CD4-positive, alpha-beta T cell treated with Interleukin-4 for 4 hours (primary cell): ENCODE measurements around the gene INPP5J.
"Not testable (repeated sequence)": the region's sequence is repeated elsewhere in the genome, so short reads cannot be mapped to it uniquely, and the experiment has no call there.

ENCODE experiments used
- DNase-seq: peaks from one replicate; pipeline ENCODE4 v3.0.0-alpha.2; 2020

INPP5J gene

DNA sequence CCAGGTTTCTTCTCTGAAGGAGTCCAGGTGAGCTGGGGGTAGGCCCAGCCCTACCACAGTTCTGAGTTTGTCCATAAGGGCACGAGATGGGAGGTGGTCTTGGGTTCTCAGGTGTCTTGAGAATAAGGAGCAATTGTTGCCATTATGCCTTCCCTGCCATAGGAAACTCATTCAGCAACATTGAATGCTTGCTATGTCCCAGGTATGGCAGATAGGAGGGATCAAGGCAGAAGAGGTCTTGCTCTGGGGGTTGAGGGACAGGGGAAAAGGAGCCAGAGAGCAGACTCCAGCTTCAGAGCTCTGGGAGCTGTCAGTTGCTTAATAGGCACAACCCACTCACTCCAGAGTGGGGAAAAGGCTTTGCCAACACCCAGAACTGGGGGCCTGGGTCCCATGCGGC is 19.7 kb upstream of the INPP5J start:
- no peak for DNase-seq

DNA sequence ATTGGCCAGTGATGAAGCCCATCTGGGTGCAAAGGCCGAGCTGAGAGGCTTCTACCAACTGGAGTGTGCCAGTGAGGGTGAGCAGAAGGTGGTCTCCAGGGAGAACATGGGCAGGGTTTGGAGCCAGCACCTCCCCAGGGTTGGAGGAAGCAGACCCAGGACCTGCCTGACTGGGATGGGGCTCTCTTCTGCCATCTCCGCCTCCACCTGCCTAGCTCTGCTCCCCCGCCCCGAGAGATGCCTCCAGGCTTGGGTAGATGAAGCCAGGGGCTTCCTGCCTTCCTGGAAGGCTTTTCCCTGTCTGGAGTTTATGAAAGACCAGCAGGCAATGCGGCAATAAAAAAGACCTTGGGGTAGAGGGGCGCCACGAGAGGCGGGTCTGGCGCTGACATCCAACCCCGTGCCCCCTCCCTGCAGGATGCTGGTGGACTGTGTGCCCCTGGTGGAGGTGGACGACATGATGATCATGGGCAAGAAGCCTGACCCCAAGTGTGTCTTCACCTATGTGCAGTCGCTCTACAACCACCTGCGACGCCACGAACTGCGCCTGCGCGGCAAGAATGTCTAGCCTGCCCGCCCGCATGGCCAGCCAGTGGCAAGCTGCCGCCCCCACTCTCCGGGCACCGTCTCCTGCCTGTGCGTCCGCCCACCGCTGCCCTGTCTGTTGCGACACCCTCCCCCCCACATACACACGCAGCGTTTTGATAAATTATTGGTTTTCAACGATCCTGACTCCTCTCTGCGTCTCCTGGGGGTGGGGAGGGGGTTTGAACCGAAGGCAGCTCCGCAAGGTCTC is 18.7 kb upstream of the INPP5J start:
- DNase-seq, result no peak

DNA sequence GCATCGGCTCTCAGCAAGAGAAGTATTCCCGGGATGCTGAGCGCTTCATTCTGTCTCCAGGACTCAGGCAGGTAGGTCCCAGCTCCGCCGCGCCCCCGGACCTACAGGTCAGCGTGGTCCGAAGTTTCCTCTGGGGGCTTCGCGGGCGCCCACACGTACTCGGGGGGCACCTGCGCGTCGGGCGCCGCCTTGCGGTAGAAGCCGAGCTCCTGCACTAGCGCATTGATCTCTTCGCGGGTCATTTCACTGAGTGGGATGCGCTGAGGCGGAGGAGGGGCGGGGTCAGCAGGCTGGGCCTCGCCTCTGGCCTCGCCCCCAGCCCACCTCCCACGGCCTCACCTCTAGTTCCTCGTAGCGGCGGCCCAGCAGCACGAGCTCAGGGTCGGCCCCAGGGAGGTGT is 17.9 kb upstream of the INPP5J start:
- DNase-seq, result no peak

DNA sequence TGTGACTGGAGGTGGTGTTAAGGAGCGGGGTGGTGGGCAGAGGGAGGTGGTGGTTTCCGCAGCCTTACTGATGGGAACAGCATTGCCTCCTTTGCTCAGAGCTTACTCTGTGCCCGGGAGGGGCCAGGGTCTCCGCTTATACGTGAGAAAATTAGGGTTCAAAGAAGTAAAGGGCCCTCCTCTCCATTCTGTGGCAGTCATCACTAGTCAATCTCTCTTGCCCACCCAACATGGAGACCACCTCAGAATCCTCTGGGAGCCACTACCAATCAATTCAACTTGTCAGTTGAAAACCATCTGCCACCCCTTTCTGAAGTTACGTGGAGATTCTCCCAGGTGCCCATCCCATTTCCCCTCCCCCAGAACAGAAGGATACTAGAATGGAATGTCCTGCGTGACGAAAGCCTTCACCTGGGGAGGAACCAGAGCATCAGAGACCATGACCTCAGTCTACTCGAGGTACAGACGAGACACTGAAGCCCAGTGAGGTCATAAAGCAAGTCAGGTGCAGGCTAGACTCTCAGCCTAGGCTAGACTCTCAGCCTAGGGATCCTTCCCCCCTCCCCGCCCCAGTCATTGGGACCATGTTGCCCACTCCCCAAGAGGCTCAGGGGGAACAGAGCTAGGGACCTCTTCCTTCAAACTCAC is 17.4 kb upstream of the INPP5J start:
- no peak for DNase-seq

DNA sequence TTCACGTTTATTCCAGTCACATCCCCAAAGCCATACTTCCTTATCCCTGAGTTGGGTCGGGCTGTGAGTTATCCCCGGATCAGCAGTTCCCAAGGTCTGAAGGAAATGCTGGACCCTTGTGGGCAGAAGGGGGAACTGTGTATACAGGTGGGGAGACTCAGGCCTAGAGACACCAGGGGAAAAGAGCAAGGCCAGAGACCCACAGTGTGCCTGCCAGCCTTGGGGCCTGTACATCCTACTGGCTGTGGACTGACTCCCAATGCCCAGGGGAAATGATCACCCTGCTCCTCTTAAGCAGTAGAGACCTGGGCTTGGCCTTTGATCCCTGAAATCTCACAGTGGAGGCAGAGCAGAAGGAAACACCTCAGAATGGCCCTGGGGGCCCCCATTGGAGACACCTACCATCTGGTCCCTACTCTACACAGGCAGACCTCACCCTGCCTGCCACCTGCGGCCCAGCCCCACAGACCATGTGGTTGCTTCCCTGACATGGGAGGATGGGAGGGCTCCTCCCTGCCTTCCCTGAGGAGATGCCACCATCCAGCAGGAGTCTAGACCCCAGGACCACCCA is 16.7 kb upstream of the INPP5J start:
- no peak for DNase-seq

DNA sequence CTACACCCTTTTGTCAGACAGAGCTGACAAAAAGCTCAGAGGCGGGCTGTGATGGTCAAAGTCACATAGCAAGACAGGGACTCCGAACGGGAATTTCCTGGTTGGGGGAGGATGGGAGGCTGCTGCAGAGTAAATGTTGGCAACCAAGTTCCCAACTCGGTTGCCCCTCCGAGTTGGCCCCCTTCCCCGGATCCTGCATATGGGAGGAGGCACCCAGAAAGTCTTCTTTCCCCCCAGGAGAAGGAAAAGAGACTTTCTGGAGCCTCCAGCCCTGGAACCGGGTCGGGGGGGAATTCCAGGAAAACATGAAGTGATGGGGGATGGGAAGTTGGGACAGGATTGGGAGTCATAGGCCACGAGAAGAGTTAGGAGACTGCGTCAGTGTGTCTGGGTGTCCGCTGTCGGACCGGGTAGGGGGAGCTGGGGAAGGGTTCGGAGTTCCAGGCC is 16.0 kb upstream of the INPP5J start:
- no peak for DNase-seq

DNA sequence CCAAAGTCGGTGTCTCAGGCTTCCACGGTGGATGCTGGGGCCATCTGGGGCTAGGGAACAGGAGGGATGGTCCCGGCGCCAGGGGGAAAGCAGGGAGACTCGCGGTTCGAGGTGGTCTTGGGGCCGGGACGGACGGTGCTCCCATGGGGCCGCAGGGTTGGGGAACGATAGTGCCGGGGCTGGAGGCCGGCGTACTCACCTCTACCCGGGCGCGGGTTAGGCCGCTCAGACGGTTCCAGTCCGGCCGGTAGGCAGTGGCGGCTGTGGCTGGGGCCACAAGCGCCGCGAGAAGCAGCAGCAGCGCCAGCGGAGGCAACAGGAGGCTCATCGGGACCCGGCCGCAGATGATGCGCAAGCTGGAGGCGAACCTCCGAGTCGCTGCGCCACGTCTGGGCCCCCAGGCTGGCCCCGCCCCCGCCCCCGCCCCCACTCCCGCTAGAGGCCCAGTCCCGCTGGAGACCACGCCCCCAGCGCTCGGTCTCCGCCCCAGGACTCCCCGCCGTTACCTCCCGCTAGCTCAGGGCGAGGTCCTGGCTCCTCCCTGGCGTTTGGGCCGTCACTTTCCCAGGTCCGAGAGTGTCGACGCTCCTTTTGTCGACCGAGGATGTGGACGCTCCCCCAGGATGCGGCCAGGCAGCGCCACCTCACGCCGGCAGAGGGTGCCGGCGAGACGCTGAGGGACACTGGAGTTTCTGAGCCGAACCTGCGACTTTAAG is 15.4 kb upstream of the INPP5J start, which contains the start of gene SELENOM:
SELENOM (minus strand) TSS at position 391 of the 716 bp plus-strand sequence; CDS start at position 328, 63 bp downstream.
- DNase-seq, result peak; percentile 88

DNA sequence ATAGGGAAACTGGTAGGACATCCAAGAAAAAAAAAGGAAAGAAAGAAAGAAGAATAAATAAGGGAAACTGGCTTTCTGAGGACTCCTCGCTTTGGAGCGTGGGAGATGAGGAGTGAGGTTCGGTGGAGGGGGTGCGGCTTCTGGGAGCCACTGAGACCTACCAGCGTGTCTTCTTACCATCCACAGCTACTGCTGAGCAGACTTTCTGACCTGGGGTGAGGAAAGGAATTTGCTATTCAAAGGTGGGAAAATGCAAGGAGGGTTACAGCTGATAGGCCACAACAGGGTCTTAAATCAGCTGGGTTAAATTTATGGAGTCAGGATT is 14.9 kb upstream of the INPP5J start:
- no peak for DNase-seq

DNA sequence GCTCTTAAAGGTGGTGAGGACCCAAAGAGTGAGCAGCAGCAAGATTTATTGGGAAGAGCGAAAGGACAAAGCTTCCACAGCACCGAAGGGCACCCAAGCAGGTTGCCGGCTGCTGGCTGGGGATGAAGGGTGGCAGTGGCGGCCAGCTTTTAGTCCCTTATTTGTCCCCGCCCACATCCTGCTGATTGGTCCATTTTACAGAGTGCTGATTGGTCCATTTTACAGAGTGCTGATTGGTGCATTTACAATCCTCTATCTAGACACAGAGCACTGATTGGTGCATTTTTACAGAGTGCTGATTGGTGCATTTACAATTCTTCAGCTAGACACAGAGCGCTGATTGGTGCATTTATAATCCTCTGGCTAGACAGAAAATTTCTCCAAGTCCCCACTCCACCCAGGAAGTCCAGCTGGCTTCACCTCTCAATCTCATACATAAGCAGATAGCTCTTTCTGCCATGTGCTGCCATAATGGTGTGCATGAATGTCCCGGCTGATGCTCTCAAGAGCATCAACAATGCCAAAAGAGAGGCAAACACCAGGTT is 10.1 kb upstream of the INPP5J start:
- not testable (repeated sequence) for DNase-seq

DNA sequence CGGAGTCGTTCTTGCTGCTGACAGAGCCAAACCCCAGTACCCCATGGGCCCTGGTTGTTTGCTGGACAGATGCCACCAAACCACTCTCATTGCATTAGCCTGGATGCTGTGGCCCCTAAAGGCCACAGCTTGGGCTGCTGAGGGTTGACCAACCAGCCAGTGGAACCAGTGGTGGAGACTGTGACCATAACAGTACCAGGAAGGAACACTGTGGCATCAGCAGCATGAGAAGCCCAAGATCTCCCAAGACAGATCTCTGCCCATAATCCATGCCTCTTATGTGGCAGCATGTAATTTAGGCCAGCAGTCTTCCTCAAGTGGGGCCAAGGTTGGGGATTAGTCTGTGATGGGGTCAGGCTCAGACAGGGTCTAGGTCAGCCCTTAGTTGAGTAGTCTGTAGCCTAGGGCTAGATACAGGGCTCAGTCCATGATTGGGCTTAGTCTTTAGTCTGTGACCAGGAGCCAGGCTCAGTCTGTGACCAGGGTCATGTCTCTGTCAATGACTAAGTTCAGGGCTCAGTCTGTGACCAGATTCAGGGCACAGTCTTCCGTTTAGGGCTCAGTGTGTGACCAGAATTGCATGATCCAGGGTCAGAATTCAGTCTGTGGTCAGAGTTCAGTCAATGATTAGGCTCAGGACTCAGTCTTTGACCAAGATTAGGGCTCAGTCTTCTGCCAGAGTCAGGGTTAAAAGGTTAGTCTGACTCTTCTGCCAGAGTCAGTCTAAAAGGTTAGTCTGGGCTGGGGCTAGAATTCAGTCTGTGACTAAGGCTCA is 4.5 kb upstream of the INPP5J start:
- no peak for DNase-seq

DNA sequence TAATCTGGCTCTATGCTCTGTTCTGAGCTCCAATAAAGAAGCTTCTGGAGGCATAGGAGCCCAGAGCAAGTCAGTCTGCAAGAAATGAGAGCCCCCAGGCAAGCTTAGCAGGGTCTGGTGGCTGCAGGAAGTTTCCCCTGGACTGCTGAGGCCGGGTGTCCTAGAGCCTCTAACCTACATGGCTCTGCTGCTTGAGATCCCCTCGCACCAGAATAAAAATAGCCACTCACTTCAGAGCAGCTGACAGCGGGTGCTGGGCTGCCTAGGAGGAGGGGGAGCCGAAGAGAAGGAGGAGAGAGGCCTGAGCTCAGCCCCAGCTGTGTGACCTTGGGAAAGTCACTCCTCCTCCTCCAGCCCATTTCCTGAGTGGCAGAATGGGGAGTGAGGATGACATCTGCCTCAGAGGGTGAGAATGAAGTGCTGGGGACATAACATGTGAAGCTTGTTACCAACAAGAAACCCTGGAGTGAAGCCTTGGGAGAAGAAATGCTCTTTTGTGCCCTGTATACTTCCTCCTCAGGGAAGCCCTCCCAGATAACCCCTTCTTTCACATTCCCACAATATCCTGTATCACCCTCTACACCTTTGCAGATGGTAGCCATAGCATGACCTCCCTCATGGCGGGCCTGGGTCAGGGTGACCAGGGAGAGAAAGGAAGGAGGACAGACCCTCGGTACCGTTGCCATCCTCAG is 3.6 kb upstream of the INPP5J start:
- no peak for DNase-seq

DNA sequence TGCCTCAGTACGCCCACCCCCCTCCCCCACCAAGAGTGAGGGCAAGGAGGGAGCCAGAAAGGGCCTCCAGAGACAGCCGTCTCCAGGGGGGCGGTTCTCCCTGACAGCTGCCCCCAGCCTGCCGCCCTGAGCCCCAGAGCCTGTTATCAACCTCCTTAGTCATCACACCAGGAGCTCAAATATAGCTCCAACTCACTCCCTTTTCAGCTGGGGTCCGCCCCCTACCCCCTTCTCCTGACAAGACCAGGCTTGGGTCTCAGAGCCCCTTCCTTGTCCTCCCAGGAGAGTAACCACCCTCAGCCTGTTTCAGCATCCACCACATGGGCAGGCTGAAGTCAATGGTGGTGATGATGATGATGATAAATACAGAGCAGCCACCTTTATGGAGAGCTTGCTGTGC is 2.5 kb upstream of the INPP5J start:
- no peak for DNase-seq

DNA sequence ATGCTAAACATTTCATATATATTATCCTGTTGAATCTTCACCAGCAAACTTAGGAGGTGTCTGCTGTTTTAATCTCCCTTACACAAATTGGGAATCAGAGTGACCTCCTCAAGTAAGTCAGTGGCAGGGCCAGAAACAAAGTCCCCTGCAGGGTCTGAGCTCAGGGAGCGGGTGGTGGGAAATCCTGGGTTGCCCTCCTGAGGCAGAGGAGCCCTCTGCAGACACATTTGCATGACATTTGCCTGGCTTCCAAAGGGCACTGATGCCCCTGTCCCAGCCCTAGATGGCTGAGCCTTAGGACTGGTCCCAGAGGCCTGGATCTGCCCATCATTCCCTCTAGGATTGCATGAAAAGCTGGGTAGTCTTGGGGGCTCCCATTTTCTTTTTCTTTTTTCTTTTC is 2.1 kb upstream of the INPP5J start:
- no peak for DNase-seq

DNA sequence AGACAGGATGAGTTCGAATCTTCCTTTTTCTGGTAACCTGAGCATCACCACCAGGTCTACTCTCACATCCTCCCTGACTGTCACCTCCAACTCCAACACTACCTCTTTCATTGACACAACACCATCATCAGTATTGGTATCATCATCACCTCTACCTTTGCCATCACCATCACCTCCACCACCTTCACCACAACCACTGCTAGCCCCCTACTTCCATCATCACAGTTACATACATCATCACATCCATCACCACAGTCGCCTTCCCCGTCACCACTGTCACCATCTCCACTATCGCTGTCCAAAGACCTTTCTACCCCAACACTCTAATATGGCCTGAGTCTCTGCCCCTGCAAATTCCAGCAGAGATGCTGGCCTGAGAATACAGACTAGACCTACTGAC is 1.4 kb upstream of the INPP5J start:
- no peak for DNase-seq

DNA sequence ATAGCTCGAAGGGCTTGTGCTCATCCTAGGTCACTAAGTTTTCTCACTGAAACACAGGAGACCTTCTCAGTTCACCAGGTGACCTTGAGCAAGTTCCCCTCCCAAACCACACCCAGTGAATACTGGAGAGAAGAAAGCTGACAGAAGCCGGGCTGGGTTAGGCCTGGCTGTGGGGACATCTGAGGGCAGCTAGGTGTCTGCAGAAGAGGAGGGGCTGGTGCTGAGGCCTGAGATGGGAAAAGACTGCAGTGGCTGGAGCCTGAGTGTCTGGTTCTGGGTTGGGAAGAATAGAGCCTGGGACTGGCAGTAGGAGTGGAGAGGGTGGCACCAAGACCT is 602 bp upstream of the INPP5J start:
- no peak for DNase-seq

DNA sequence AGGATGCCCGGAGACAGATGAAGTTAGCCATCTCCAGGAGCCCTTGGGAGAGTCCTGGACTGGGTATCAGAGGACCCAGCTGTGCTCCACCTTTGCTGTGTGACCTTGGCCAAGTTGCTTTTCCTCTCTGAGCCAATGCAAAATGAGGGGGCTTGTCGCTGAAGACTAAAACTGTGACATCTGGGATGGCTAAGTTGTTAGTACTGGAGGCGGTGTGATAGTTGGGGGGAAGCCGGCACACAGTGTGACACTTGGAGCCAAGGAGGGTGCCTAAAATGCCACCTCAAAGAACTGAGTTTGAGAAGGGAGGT is 481 bp downstream of the INPP5J start:
- no peak for DNase-seq

DNA sequence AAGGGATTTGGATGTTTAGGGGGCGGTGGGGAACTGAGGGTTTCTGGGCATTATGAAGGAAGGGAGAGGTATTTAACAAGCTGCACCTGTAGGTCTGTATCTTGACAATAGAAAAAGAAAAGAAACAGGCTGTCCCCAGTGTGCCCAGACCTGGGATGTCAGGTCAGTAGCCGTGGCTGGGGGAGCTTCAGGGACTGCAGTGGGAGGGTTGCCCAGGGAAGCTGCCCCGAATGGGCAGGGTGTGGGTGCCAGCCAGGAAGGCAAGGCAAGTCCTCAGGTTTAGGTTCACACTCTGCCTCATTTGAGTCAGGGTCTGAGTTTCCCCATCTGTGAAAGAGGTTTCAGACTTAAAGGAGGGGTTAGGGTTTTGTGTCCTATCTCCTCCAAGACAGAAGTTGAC is 1.5 kb downstream of the INPP5J start:
- no peak for DNase-seq

DNA sequence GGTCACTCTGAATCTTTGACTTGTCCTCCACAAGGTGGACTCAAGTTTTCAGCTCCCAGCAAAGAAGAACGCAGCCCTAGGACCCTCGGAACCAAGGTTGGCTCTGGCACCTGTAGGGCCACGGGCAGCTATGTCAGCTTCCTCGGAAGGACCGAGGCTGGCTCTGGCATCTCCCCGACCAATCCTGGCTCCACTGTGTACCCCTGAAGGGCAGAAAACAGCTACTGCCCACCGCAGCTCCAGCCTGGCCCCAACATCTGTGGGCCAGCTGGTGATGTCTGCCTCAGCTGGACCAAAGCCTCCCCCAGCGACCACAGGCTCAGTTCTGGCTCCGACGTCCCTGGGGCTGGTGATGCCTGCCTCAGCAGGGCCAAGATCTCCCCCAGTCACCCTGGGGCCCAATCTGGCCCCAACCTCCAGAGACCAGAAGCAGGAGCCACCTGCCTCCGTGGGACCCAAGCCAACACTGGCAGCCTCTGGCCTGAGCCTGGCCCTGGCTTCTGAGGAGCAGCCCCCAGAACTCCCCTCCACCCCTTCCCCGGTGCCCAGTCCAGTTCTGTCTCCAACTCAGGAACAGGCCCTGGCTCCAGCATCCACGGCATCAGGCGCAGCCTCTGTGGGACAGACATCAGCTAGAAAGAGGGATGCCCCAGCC is 2.2 kb downstream of the INPP5J start:
- DNase-seq, result no peak

DNA sequence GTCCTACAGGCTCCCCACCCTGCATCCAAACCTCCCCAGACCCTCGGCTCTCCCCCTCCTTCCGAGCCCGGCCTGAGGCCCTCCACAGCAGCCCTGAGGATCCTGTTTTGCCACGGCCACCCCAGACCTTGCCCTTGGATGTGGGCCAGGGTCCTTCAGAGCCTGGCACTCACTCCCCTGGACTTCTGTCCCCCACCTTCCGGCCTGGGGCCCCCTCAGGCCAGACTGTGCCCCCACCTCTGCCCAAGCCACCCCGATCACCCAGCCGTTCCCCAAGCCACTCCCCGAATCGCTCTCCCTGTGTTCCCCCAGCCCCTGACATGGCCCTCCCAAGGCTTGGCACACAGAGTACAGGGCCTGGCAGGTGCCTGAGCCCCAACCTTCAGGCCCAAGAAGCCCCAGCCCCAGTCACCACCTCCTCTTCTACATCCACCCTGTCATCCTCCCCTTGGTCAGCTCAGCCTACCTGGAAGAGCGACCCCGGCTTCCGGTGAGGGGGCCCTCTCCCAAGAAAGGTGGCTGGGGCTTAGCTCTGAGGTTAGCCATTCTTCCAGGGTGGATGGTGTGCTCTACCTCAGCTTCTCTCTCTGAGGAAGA is 2.9 kb downstream of the INPP5J start:
- DNase-seq, result no peak

DNA sequence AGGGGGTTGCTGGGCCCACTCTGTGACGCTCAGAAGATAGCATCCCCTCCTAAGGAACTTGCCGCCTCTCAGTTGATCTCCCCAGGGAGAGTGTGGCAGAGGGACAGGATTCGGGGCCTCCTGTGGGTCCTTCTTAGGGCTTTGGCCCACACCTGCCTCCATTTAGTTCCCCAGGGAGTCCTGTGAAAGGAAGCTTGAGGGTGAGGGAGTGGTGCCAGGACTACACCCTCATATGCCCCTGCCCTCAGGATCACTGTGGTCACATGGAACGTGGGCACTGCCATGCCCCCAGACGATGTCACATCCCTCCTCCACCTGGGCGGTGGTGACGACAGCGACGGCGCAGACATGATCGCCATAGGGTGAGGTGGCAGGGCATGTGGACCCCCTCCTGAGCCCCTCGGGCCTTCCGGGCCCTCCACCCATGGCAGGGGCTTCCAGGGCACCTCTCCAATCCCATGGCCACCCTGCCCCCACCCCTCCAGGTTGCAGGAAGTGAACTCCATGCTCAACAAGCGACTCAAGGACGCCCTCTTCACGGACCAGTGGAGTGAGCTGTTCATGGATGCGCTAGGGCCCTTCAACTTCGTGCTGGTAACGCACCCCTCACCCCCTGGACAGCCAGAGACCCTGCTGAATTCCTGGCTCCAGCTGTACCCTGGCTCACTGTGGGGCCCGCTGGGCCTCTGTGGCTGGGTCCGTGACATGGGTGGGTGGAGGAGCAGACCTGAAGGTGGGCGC is 3.5 kb downstream of the INPP5J start:
- DNase-seq, result no peak

DNA sequence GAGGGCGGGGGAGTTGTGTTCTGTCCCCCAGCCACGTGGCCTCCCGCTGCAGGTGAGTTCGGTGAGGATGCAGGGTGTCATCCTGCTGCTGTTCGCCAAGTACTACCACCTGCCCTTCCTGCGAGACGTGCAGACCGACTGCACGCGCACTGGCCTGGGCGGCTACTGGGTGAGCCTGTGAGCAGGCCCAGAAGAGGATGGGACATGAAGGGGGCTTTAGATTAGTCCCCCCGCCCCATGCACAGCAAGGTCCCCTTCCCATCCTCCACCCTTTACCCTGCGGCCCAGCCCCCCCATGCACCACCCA is 4.1 kb downstream of the INPP5J start:
- DNase-seq, result no peak
